ENCODE data around the gene ZNF581. TPM values are rescaled to one million over a fixed set of nuclear protein-coding genes. Genes with fewer than 3 reads are reported as not detected.

Gene ZNF581
- total RNA-seq, 2 donors from 2014 or later: 8.0 to 12.0 TPM

- intact Hi-C loops (cut with DNase I): no loop called here
These were observed 30.0 kb downstream of the ZNF581 start for GRCh38 chr19:55673465-55673864.

GRCh38 chr19:55673889-55674288, 30.4 kb downstream of the ZNF581 start:
- no peak for DNase-seq (ENCODE audit: low spot score)
- intact Hi-C loops (cut with DNase I): no loop called here

More at GRCh38 chr19:55673465-55673864, 30.0 kb downstream of the ZNF581 start:
- DNase-seq (ENCODE audit: low spot score): no peak

GRCh38 chr19:55674459-55674840, 31.0 kb downstream of the ZNF581 start:
- DNase-seq (ENCODE audit: low spot score): no peak
- intact Hi-C loops (cut with DNase I): no loop called here

GRCh38 chr19:55674841-55675660, 31.6 kb downstream of the ZNF581 start, which contains the start of gene EPN1:
Gene EPN1, plus strand, starts transcription at chr19:55675226. Its CDS starts 3,402 bp downstream, at chr19:55678628.
- intact Hi-C loops (cut with DNase I): no loop called here
- peak; percentile 99 for DNase-seq (ENCODE audit: low spot score)

- intact Hi-C loops (cut with DNase I): no loop called here
- DNase-seq (ENCODE audit: low spot score): no peak
These were observed 32.4 kb downstream of the ZNF581 start for GRCh38 chr19:55675661-55676354.

GRCh38 chr19:55676383-55676782, 32.9 kb downstream of the ZNF581 start:
- no peak for DNase-seq (ENCODE audit: low spot score)
- intact Hi-C loops (cut with DNase I): no loop called here

GRCh38 chr19:55676889-55677505, 33.5 kb downstream of the ZNF581 start:
- intact Hi-C loops (cut with DNase I): no loop called here
- DNase-seq (ENCODE audit: low spot score): no peak

GRCh38 chr19:55677572-55678028, 34.2 kb downstream of the ZNF581 start:
- intact Hi-C loops (cut with DNase I): no loop called here
- no peak for DNase-seq (ENCODE audit: low spot score)

GRCh38 chr19:55678121-55678671, 34.7 kb downstream of the ZNF581 start:
- DNase-seq (ENCODE audit: low spot score): no peak

GRCh38 chr19:55679343-55680257, 36.2 kb downstream of the ZNF581 start:
- no peak for DNase-seq (ENCODE audit: low spot score)
- intact Hi-C loops (cut with DNase I): no loop called here

More at GRCh38 chr19:55678121-55678671, 34.7 kb downstream of the ZNF581 start:
- intact Hi-C loops (cut with DNase I): no loop called here

GRCh38 chr19:55680339-55681130, 37.1 kb downstream of the ZNF581 start:
- intact Hi-C loops (cut with DNase I): no loop called here
- DNase-seq (ENCODE audit: low spot score): no peak

GRCh38 chr19:55681131-55682092, 38.0 kb downstream of the ZNF581 start:
- no peak for DNase-seq (ENCODE audit: low spot score)
- intact Hi-C loops (cut with DNase I): no loop called here

GRCh38 chr19:55683449-55684261, 40.2 kb downstream of the ZNF581 start:
- intact Hi-C loops (cut with DNase I): no loop called here
- DNase-seq (ENCODE audit: low spot score): no peak

GRCh38 chr19:55684946-55685681, 41.7 kb downstream of the ZNF581 start:
- no peak for DNase-seq (ENCODE audit: low spot score)
- intact Hi-C loops (cut with DNase I): no loop called here

- intact Hi-C loops (cut with DNase I): no loop called here
- no peak for DNase-seq (ENCODE audit: low spot score)
These were observed 42.3 kb downstream of the ZNF581 start for GRCh38 chr19:55685776-55686175.
